ENCODE measurements around the gene YIPF4.
"Not testable (repeated sequence)": the region's sequence is repeated elsewhere in the genome, so short reads cannot be mapped to it uniquely, and the experiment has no call there.

The YIPF4 gene

GRCh38 chr2:32262105-32262504, 15.6 kb upstream of the YIPF4 start:
- no peak for DNase-seq (ENCODE audit: extremely low read depth, low read depth)
- TF ChIP-seq CTCF (IDR thresholded peaks at IDR 0.05; ENCODE audit: low read depth, low read length): no peak

- DNase-seq (ENCODE audit: extremely low read depth, low read depth): no peak
- TF ChIP-seq CTCF (IDR thresholded peaks at IDR 0.05; ENCODE audit: low read depth, low read length): no peak
Measured at GRCh38 chr2:32264422-32265105, 13.1 kb upstream of the YIPF4 start, which contains the start of gene NLRC4. Gene NLRC4 (minus strand): TSS chr2:32264886. CDS start chr2:32256775, 8,111 bp downstream.

DNA sequence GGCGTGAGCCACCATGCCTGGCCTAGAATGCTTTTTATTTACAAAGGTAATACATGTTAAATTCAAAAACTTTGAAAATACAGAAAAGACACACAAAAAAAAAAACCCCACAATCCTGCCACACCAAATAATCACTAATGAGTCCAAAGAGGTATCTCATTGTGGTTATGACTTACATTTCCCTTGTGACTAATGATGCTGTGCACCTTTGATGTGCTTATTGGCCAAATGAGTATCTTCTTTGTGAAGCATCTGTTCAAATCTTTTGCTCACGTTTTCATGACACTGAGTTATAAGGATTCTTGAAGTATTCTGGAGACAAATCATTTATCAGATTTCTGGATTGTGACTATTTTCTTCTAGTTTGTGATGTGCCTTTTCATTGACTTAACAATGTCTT, 6.6 kb upstream of the YIPF4 start:
- TF ChIP-seq CTCF (IDR thresholded peaks at IDR 0.05; ENCODE audit: low read depth, low read length): no peak

GRCh38 chr2:32272279-32272678, 5.4 kb upstream of the YIPF4 start:
- DNase-seq (ENCODE audit: extremely low read depth, low read depth): no peak
- no peak for TF ChIP-seq CTCF (IDR thresholded peaks at IDR 0.05; ENCODE audit: low read depth, low read length)

More for the DNA sequence above, 6.6 kb upstream of the YIPF4 start:
- no peak for DNase-seq (ENCODE audit: extremely low read depth, low read depth)

DNA sequence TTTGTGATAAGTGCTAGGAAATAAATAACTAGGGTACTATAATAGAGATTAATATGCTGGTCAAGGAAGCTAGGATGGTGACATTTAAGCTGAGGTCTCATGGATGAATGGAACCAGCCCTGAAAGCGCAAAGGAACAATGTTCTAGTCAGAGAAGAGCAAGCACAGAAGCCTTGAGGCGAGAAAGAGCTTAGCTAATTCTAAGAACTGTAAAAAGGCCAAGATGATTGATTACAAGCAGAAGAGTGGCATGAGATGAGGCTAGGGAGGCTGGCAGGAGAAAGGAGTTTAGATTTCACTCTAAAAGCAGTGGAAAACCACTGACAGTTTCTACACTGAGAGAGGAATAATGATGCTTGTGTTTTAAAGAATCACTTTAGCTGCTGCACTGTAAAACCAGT, 3.4 kb upstream of the YIPF4 start:
- DNase-seq (ENCODE audit: extremely low read depth, low read depth): no peak
- TF ChIP-seq CTCF (IDR thresholded peaks at IDR 0.05; ENCODE audit: low read depth, low read length): no peak

GRCh38 chr2:32275790-32276189, 1.9 kb upstream of the YIPF4 start:
- not testable (repeated sequence) for DNase-seq (ENCODE audit: extremely low read depth, low read depth)

DNA sequence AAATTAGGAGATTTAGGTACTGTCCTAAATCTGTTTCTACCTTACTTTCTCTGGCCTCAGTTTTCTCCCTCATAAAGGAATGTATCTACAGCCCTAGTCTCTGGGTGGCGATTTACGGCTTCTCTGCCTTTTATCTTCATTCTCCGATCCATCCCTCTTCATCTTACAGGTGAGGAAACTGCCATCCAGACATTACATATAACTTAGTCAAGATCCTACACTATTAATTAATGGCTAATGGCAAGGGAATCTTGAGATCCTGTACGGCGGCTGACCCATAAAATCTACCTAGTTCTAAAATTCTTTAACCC, 386 bp upstream of the YIPF4 start:
- DNase-seq (ENCODE audit: extremely low read depth, low read depth): no peak
- TF ChIP-seq CTCF (IDR thresholded peaks at IDR 0.05; ENCODE audit: low read depth, low read length): no peak

GRCh38 chr2:32278478-32278853, 762 bp downstream of the YIPF4 start:
- no peak for TF ChIP-seq CTCF (IDR thresholded peaks at IDR 0.05; ENCODE audit: low read depth, low read length)
- DNase-seq (ENCODE audit: extremely low read depth, low read depth): no peak
